ENCODE measurements around the gene LRP1B. TPM values are rescaled to one million over a fixed set of nuclear protein-coding genes. Genes with fewer than 3 reads are reported as not detected.

The LRP1B gene
- total RNA-seq, 4 donors from 2014 or later: 3.3 to 11.1 (median 4.6) TPM

DNA sequence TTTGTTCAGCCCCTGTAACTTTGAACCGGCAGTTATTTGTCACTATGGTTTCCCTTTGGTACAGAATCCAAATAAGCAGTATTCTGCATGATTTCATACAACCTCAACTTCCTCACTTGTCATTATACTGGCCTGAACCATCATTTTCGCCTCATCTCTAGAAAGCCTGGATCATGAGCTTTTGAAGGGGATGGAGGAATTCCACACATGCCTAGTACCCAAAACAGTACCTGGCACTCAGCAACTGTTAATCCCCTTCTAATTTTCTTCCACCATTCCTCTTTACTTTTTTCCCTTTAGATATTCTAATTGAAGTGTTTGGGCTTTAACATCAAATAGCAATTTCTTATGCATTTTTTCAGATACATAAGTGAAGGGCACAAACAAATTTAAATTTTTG is 1776.3 kb downstream of the LRP1B start:
- Histone ChIP-seq H3K9me3 (no peaks in the 10 kb centered on the region), H3K4me3 (no peak overlapping the region), H3K36me3 (no peaks in the 10 kb centered on the region), H3K27ac (no peak overlapping the region), H3K4me1 (no peaks in the 10 kb centered on the region), H3K27me3 (no peaks in the 10 kb centered on the region)
- ATAC-seq (no peak), DNase-seq (no peak)
- TF ChIP-seq POLR2A (IDR thresholded peaks at IDR 0.05) (no peak), CTCF (IDR thresholded peaks at IDR 0.05 in 4 of 5, conservative IDR thresholded peaks at IDR 0.05 in 1 of 5) (no peak)
- intact Hi-C loops (cut with DNase I; ENCODE audit: low total_unique reads) (no loop called here), in situ Hi-C loops (cut with MboI; ENCODE audit: low sequenced_read_pairs in 4 of 4) (no loop called here)

GRCh38 chr2:140353541-140353940 is 1777.3 kb downstream of the LRP1B start:
- Histone ChIP-seq H3K27ac (no peak overlapping the region), H3K4me3 (no peak overlapping the region), H3K4me1 (no peaks in the 10 kb centered on the region), H3K27me3 (no peaks in the 10 kb centered on the region), H3K9me3 (no peaks in the 10 kb centered on the region), H3K36me3 (no peaks in the 10 kb centered on the region)
- TF ChIP-seq POLR2A (IDR thresholded peaks at IDR 0.05) (no peak), CTCF (IDR thresholded peaks at IDR 0.05 in 4 of 5, conservative IDR thresholded peaks at IDR 0.05 in 1 of 5) (no peak)
- intact Hi-C loops (cut with DNase I; ENCODE audit: low total_unique reads) (no loop called here), in situ Hi-C loops (cut with MboI; ENCODE audit: low sequenced_read_pairs in 4 of 4) (no loop called here)
- ATAC-seq (no peak), DNase-seq (no peak)

GRCh38 chr2:140351692-140352091 is 1779.1 kb downstream of the LRP1B start:
- ATAC-seq (no peak), DNase-seq (no peak)
- H3K27me3 ChIP-seq: no peaks in the 10 kb centered on the region
- TF ChIP-seq POLR2A (IDR thresholded peaks at IDR 0.05) (no peak), CTCF (IDR thresholded peaks at IDR 0.05 in 4 of 5, conservative IDR thresholded peaks at IDR 0.05 in 1 of 5) (no peak)
- no peaks in the 10 kb centered on the region for H3K36me3 ChIP-seq
- no peak overlapping the region for H3K27ac ChIP-seq
- no peaks in the 10 kb centered on the region for H3K9me3 ChIP-seq
- intact Hi-C loops (cut with DNase I; ENCODE audit: low total_unique reads): no loop called here
- in situ Hi-C loops (cut with MboI; ENCODE audit: low sequenced_read_pairs in 4 of 4): no loop called here
- no peak overlapping the region for H3K4me3 ChIP-seq
- no peaks in the 10 kb centered on the region for H3K4me1 ChIP-seq

GRCh38 chr2:140349695-140350094 is 1781.1 kb downstream of the LRP1B start:
- DNase-seq: no peak
- Histone ChIP-seq H3K27ac (no peak overlapping the region), H3K4me1 (no peaks in the 10 kb centered on the region), H3K27me3 (no peaks in the 10 kb centered on the region), H3K4me3 (no peak overlapping the region), H3K9me3 (no peaks in the 10 kb centered on the region), H3K36me3 (no peaks in the 10 kb centered on the region)
- in situ Hi-C loops (cut with MboI; ENCODE audit: low sequenced_read_pairs in 4 of 4): no loop called here
- TF ChIP-seq CTCF (IDR thresholded peaks at IDR 0.05 in 4 of 5, conservative IDR thresholded peaks at IDR 0.05 in 1 of 5): no peak
- no peak for TF ChIP-seq POLR2A (IDR thresholded peaks at IDR 0.05)
- intact Hi-C loops (cut with DNase I; ENCODE audit: low total_unique reads): no loop called here
- ATAC-seq: no peak

- DNase-seq (no peak), ATAC-seq (no peak)
- no peak for TF ChIP-seq CTCF (IDR thresholded peaks at IDR 0.05 in 4 of 5, conservative IDR thresholded peaks at IDR 0.05 in 1 of 5)
- no peak for TF ChIP-seq POLR2A (IDR thresholded peaks at IDR 0.05)
- Histone ChIP-seq H3K27ac (no peak overlapping the region), H3K4me3 (no peak overlapping the region), H3K27me3 (no peaks in the 10 kb centered on the region), H3K4me1 (no peaks in the 10 kb centered on the region), H3K36me3 (no peaks in the 10 kb centered on the region), H3K9me3 (no peaks in the 10 kb centered on the region)
- intact Hi-C loops (cut with DNase I; ENCODE audit: low total_unique reads): no loop called here
- in situ Hi-C loops (cut with MboI; ENCODE audit: low sequenced_read_pairs in 4 of 4): no loop called here
These were observed 1782.0 kb downstream of the LRP1B start for GRCh38 chr2:140348826-140349225.
